CD4-positive, alpha-beta memory T cell (primary cell): Measurements from ENCODE around the gene LPP. TPM values are rescaled to one million over a fixed set of nuclear protein-coding genes. Genes with fewer than 3 reads are reported as not detected.
A peak's percentile ranks its signal among the peaks of the same experiment; 100 is the strongest.

Experiments used
- CTCF ChIA-PET: fragments of 350-600 bp; sonication (Branson Sonifier 250); formaldehyde crosslinking; loops from one replicate; lab custom pipeline; 2021; ENCODE audit warnings: inconsistent platforms; ENCODE audit not compliant: partially characterized antibody; lab: Charles Lee
- POLR2A ChIA-PET: fragments of 350-600 bp; sonication (Branson Sonifier 250); formaldehyde crosslinking; loops from one replicate; lab custom pipeline; 2021; ENCODE audit not compliant: partially characterized antibody; lab: Charles Lee
- DNase-seq, 5 donors: peaks; one replicate each; pipeline versions ENCODE4 v3.0.0 to v3.0.0-alpha.2; 2020 to 2022; ENCODE audit warnings: mixed read lengths in 1 of 5
- H3K27ac ChIP-seq: one replicate; pipeline ENCODE4 v1.7.0; 2013; ENCODE audit warnings: low read depth, low read length
- H3K27me3 ChIP-seq: 2 replicates; pipeline ENCODE4 v1.7.0; 2013; ENCODE audit warnings: mild to moderate bottlenecking, low read length, moderate library complexity; ENCODE audit not compliant: insufficient read depth
- H3K36me3 ChIP-seq: 2 replicates; pipeline ENCODE4 v1.7.0; 2013; ENCODE audit warnings: mild to moderate bottlenecking, low read length, moderate library complexity; ENCODE audit not compliant: insufficient read depth
- H3K4me1 ChIP-seq: 2 replicates; pipeline ENCODE4 v1.7.0; 2013; ENCODE audit warnings: mild to moderate bottlenecking, low read length, moderate library complexity; ENCODE audit not compliant: insufficient read depth
- H3K4me3 ChIP-seq, 2 donors: one replicate each; pipeline ENCODE4 v1.7.0; 2013; ENCODE audit warnings: low read length in 2 of 2, mild to moderate bottlenecking in 1 of 2
- H3K9me3 ChIP-seq, 2 donors: one replicate each; pipeline ENCODE4 v1.7.0; 2013; ENCODE audit warnings: low read length in 2 of 2, control low read depth in 1 of 2; ENCODE audit not compliant: control insufficient read depth in 1 of 2
- H3K27ac Mint-ChIP-seq, 7 donors: one replicate each; pipeline ENCODE4 v1.8.0; 2020 to 2021; ENCODE audit warnings: mixed read lengths in 7 of 7, mild to moderate bottlenecking in 6 of 7, inconsistent platforms in 3 of 7, moderate library complexity in 3 of 7
- H3K27me3 Mint-ChIP-seq, 2 donors: one replicate each; pipeline ENCODE4 v1.8.0; 2020 to 2021; ENCODE audit warnings: mixed read lengths in 2 of 2
- H3K36me3 Mint-ChIP-seq, 2 donors: one replicate each; pipeline ENCODE4 v1.8.0; 2020 to 2021; ENCODE audit warnings: mixed read lengths in 2 of 2, inconsistent platforms in 1 of 2, mild to moderate bottlenecking in 1 of 2
- H3K4me1 Mint-ChIP-seq, 4 donors: one replicate each; pipeline ENCODE4 v1.8.0; 2020 to 2021; ENCODE audit warnings: mixed read lengths in 4 of 4, mild to moderate bottlenecking in 1 of 4
- H3K4me3 Mint-ChIP-seq, 8 donors: one replicate each; pipeline ENCODE4 v1.8.0; 2020 to 2021; ENCODE audit warnings: mixed read lengths in 8 of 8, mild to moderate bottlenecking in 7 of 8, moderate library complexity in 6 of 8, inconsistent platforms in 3 of 8
- H3K9me3 Mint-ChIP-seq, 8 donors: one replicate each; pipeline ENCODE4 v1.8.0; 2020 to 2021; ENCODE audit warnings: mixed read lengths in 8 of 8, mild to moderate bottlenecking in 5 of 8, inconsistent platforms in 3 of 8, moderate library complexity in 1 of 8
- intact Hi-C: fragments of 100-400 bp; cut with micrococcal nuclease; formaldehyde crosslinking; loops from one replicate; pipeline ENCODE4 v1.15.1; 2023
- polyA plus RNA-seq, 2 donors: library from polyadenylated mRNA; unstranded; fragments of 300-500 nt; fragmentation: Illumina TruSeq; gene quantifications; one replicate each; pipeline ENCODE4 v1.2.3, GENCODE V29; 2021
- total RNA-seq, 2 experiments: library from RNA; stranded (reverse); gene quantifications; one replicate each; pipeline ENCODE4 v1.2.3, GENCODE V29; 2021

Gene LPP
- total and polyA plus RNA-seq, 4 experiments from 2014 or later: 10.4 to 27.2 (median 24.7) TPM

- H3K27me3 Mint-ChIP-seq: no peaks in the 10 kb centered on the region
- no peaks in the 10 kb centered on the region for H3K9me3 ChIP-seq
- peaks cover 28 to 40% (median 30%) of the 10 kb centered on the region in 4 donors for H3K4me1 Mint-ChIP-seq
- H3K9me3 Mint-ChIP-seq: peaks cover 0 to 3% (median 0%) of the 10 kb centered on the region in 8 donors
- peaks cover 14% of the 10 kb centered on the region for H3K4me1 ChIP-seq
- ChIA-PET POLR2A (interaction anchor here (0.9 kb wide), 1 partner anchor 19 kb away, joined by 3 read pairs; no protein-coding TSS in a partner anchor), CTCF (interaction anchor here (0.8 to 1.7 kb wide), 2 partner anchors 688 to 690 kb away, joined by 3 to 4 read pairs; partner anchors contain the start of gene BCL6)
- H3K36me3 ChIP-seq: no peaks in the 10 kb centered on the region
- no peak overlapping the region for H3K4me3 ChIP-seq
- no peaks in the 10 kb centered on the region for H3K27me3 ChIP-seq
- H3K27ac ChIP-seq: no peak overlapping the region
- intact Hi-C loops: no loop called here
- peaks cover 7% of the 10 kb centered on the region in 2 donors for H3K36me3 Mint-ChIP-seq
- H3K4me3 Mint-ChIP-seq: peak overlapping the region in 4 of 8 donors; percentile 11 to 49 (median 36)
- peak overlapping the region in 6 of 7 donors; percentile 55 to 92 (median 75) for H3K27ac Mint-ChIP-seq
- DNase-seq: peak in 2 of 5 donors; percentile 5 to 16
Measured at GRCh38 chr3:188432802-188433520, 279.0 kb downstream of the LPP start.

- peak overlapping the region in 5 of 8 donors; percentile 11 to 60 (median 27) for H3K4me3 Mint-ChIP-seq
- intact Hi-C loops: no loop called here
Measured at GRCh38 chr3:188433521-188434150, 279.7 kb downstream of the LPP start.

GRCh38 chr3:188434594-188434993 lies 280.6 kb downstream of the LPP start:
- Histone ChIP-seq H3K4me3 (no peak overlapping the region), H3K4me1 (peaks cover 30% of the 10 kb centered on the region), H3K36me3 (no peaks in the 10 kb centered on the region), H3K27ac (no peak overlapping the region), H3K27me3 (no peaks in the 10 kb centered on the region), H3K9me3 (no peaks in the 10 kb centered on the region)
- no peak overlapping the region for H3K4me3 Mint-ChIP-seq
- H3K27ac Mint-ChIP-seq: no peak overlapping the region
- intact Hi-C loops: no loop called here
- H3K27me3 Mint-ChIP-seq: no peaks in the 10 kb centered on the region
- peaks cover 7% of the 10 kb centered on the region in 2 donors for H3K36me3 Mint-ChIP-seq
- DNase-seq: no peak
- POLR2A ChIA-PET: no interaction called here
- CTCF ChIA-PET: no interaction called here
- peaks cover 40 to 56% (median 44%) of the 10 kb centered on the region in 4 donors for H3K4me1 Mint-ChIP-seq
- peaks cover 0 to 3% (median 0%) of the 10 kb centered on the region in 8 donors for H3K9me3 Mint-ChIP-seq

More at GRCh38 chr3:188433521-188434150, 279.7 kb downstream of the LPP start:
- Mint-ChIP-seq H3K27ac (peak overlapping the region in 6 of 7 donors; percentile 55 to 92 (median 75)), H3K4me1 (peaks cover 32 to 47% (median 36%) of the 10 kb centered on the region in 4 donors), H3K27me3 (no peaks in the 10 kb centered on the region), H3K36me3 (peaks cover 7% of the 10 kb centered on the region in 2 donors), H3K9me3 (peaks cover 0 to 3% (median 0%) of the 10 kb centered on the region in 8 donors)
- H3K4me1 ChIP-seq: peaks cover 20% of the 10 kb centered on the region
- H3K9me3 ChIP-seq: no peaks in the 10 kb centered on the region
- H3K27me3 ChIP-seq: no peaks in the 10 kb centered on the region
- POLR2A ChIA-PET: no interaction called here
- H3K27ac ChIP-seq: no peak overlapping the region
- DNase-seq: no peak
- no peak overlapping the region for H3K4me3 ChIP-seq
- H3K36me3 ChIP-seq: no peaks in the 10 kb centered on the region
- CTCF ChIA-PET: no interaction called here

GRCh38 chr3:188435266-188435665 lies 281.3 kb downstream of the LPP start:
- intact Hi-C loops: no loop called here
- Mint-ChIP-seq H3K4me1 (peaks cover 45 to 62% (median 50%) of the 10 kb centered on the region in 4 donors), H3K27me3 (no peaks in the 10 kb centered on the region), H3K9me3 (peaks cover 0 to 3% (median 0%) of the 10 kb centered on the region in 8 donors), H3K4me3 (no peak overlapping the region), H3K27ac (no peak overlapping the region), H3K36me3 (peaks cover 7 to 11% of the 10 kb centered on the region in 2 donors)
- peaks cover 37% of the 10 kb centered on the region for H3K4me1 ChIP-seq
- H3K36me3 ChIP-seq: no peaks in the 10 kb centered on the region
- no peak overlapping the region for H3K4me3 ChIP-seq
- no peaks in the 10 kb centered on the region for H3K9me3 ChIP-seq
- POLR2A ChIA-PET: no interaction called here
- no peak overlapping the region for H3K27ac ChIP-seq
- no peak for DNase-seq
- CTCF ChIA-PET: no interaction called here
- no peaks in the 10 kb centered on the region for H3K27me3 ChIP-seq

- Mint-ChIP-seq H3K27me3 (no peaks in the 10 kb centered on the region), H3K9me3 (no peaks in the 10 kb centered on the region), H3K27ac (peak overlapping the region in 1 of 7 donors; percentile 33), H3K4me1 (peaks cover 34 to 53% (median 42%) of the 10 kb centered on the region in 4 donors), H3K36me3 (peaks cover 11 to 13% of the 10 kb centered on the region in 2 donors), H3K4me3 (peak overlapping the region in 1 of 8 donors; percentile 39)
- ChIA-PET CTCF (no interaction called here), POLR2A (no interaction called here)
- DNase-seq: no peak
- Histone ChIP-seq H3K4me1 (peaks cover 33% of the 10 kb centered on the region), H3K4me3 (no peak overlapping the region), H3K9me3 (no peaks in the 10 kb centered on the region), H3K27ac (no peak overlapping the region), H3K36me3 (no peaks in the 10 kb centered on the region), H3K27me3 (no peaks in the 10 kb centered on the region)
- intact Hi-C loops: no loop called here
Measured at GRCh38 chr3:188437926-188438325, 284.0 kb downstream of the LPP start.

- intact Hi-C loops: no loop called here
- no peak overlapping the region for H3K4me3 ChIP-seq
- H3K9me3 ChIP-seq: no peaks in the 10 kb centered on the region
- peaks cover 27% of the 10 kb centered on the region for H3K4me1 ChIP-seq
- no peak overlapping the region for H3K27ac ChIP-seq
- H3K27me3 Mint-ChIP-seq: no peaks in the 10 kb centered on the region
- ChIA-PET POLR2A (no interaction called here), CTCF (no interaction called here)
- H3K9me3 Mint-ChIP-seq: no peaks in the 10 kb centered on the region
- no peaks in the 10 kb centered on the region for H3K36me3 ChIP-seq
- no peaks in the 10 kb centered on the region for H3K27me3 ChIP-seq
- peaks cover 14 to 22% of the 10 kb centered on the region in 2 donors for H3K36me3 Mint-ChIP-seq
- H3K27ac Mint-ChIP-seq: peak overlapping the region; percentile 14 to 76 (median 36)
- DNase-seq: peak; percentile 8 to 57 (median 30)
- peak overlapping the region in 7 of 8 donors; percentile 31 to 78 (median 56) for H3K4me3 Mint-ChIP-seq
- H3K4me1 Mint-ChIP-seq: peaks cover 28 to 47% (median 35%) of the 10 kb centered on the region in 4 donors
Measured at GRCh38 chr3:188439080-188439479, 285.1 kb downstream of the LPP start.

- H3K27me3 Mint-ChIP-seq: no peaks in the 10 kb centered on the region
- Histone ChIP-seq H3K4me3 (no peak overlapping the region), H3K27me3 (no peaks in the 10 kb centered on the region), H3K36me3 (no peaks in the 10 kb centered on the region), H3K9me3 (no peaks in the 10 kb centered on the region), H3K4me1 (peaks cover 27% of the 10 kb centered on the region), H3K27ac (no peak overlapping the region)
- no peak for DNase-seq
- H3K9me3 Mint-ChIP-seq: peaks cover 0 to 4% (median 0%) of the 10 kb centered on the region in 8 donors
- H3K4me3 Mint-ChIP-seq: no peak overlapping the region
- H3K27ac Mint-ChIP-seq: peak overlapping the region in 2 of 7 donors; percentile 1 to 36
- CTCF ChIA-PET: no interaction called here
- peaks cover 16 to 28% of the 10 kb centered on the region in 2 donors for H3K36me3 Mint-ChIP-seq
- H3K4me1 Mint-ChIP-seq: peaks cover 28 to 47% (median 36%) of the 10 kb centered on the region in 4 donors
- intact Hi-C loops: no loop called here
- POLR2A ChIA-PET: no interaction called here
Measured at GRCh38 chr3:188440340-188440972, 286.5 kb downstream of the LPP start.
